ENCODE data around the gene NRIP1. TPM values are rescaled to one million over a fixed set of nuclear protein-coding genes. Genes with fewer than 3 reads are reported as not detected.

The NRIP1 gene
- total and polyA plus RNA-seq, 5 donors from 2014 or later = 11.6 to 20.3 (median 13.3) TPM

GRCh38 chr21:14917762-14918161, 147.0 kb downstream of the NRIP1 start:
- Mint-ChIP-seq H3K4me3 (no peak overlapping the region), H3K36me3 (no peaks in the 10 kb centered on the region), H3K9me3 (no peaks in the 10 kb centered on the region), H3K27ac (no peak overlapping the region), H3K4me1 (no peaks in the 10 kb centered on the region), H3K27me3 (peaks cover 7% of the 10 kb centered on the region)
- no peaks in the 10 kb centered on the region for H3K36me3 ChIP-seq (ENCODE audit: control insufficient read depth, insufficient read depth, low read length)
- H3K27ac ChIP-seq (ENCODE audit: insufficient read depth, low read length, poor library complexity, severe bottlenecking) = no peak overlapping the region
- no peaks in the 10 kb centered on the region for H3K4me1 ChIP-seq (ENCODE audit: control insufficient read depth, insufficient read depth, low read length, poor library complexity, severe bottlenecking)
- ATAC-seq (ENCODE audit: low read depth in 2 of 2) = no peak
- H3K27me3 ChIP-seq (ENCODE audit: control insufficient read depth, insufficient read depth, low read length) = no peaks in the 10 kb centered on the region
- no peak overlapping the region for H3K4me3 ChIP-seq (ENCODE audit: low read depth, low read length)
- no peak for DNase-seq
- no peaks in the 10 kb centered on the region for H3K9me3 ChIP-seq (ENCODE audit: control insufficient read depth in 2 of 2, low read length in 2 of 2)

- no peak for ATAC-seq (ENCODE audit: low read depth in 2 of 2)
- Mint-ChIP-seq H3K27me3 (peaks cover 13% of the 10 kb centered on the region), H3K36me3 (no peaks in the 10 kb centered on the region), H3K27ac (no peak overlapping the region), H3K4me1 (no peaks in the 10 kb centered on the region), H3K4me3 (no peak overlapping the region), H3K9me3 (no peaks in the 10 kb centered on the region)
- H3K9me3 ChIP-seq (ENCODE audit: control insufficient read depth in 2 of 2, low read length in 2 of 2) = no peaks in the 10 kb centered on the region
- no peaks in the 10 kb centered on the region for H3K27me3 ChIP-seq (ENCODE audit: control insufficient read depth, insufficient read depth, low read length)
- H3K4me3 ChIP-seq (ENCODE audit: low read depth, low read length) = no peak overlapping the region
- DNase-seq = no peak
- no peak overlapping the region for H3K27ac ChIP-seq (ENCODE audit: insufficient read depth, low read length, poor library complexity, severe bottlenecking)
- H3K36me3 ChIP-seq (ENCODE audit: control insufficient read depth, insufficient read depth, low read length) = no peaks in the 10 kb centered on the region
- H3K4me1 ChIP-seq (ENCODE audit: control insufficient read depth, insufficient read depth, low read length, poor library complexity, severe bottlenecking) = no peaks in the 10 kb centered on the region
Measured at GRCh38 chr21:14916676-14917141, 148.1 kb downstream of the NRIP1 start.

GRCh38 chr21:14913638-14914037, 151.2 kb downstream of the NRIP1 start:
- H3K27me3 Mint-ChIP-seq = peaks cover 13% of the 10 kb centered on the region

GRCh38 chr21:14911351-14911750, 153.4 kb downstream of the NRIP1 start:
- DNase-seq = no peak
- Mint-ChIP-seq H3K36me3 (no peaks in the 10 kb centered on the region), H3K9me3 (peaks cover 0 to 2% (median 0%) of the 10 kb centered on the region in 7 donors), H3K27me3 (peaks cover 7% of the 10 kb centered on the region), H3K4me3 (no peak overlapping the region), H3K27ac (no peak overlapping the region), H3K4me1 (peaks cover 0 to 1% (median 0%) of the 10 kb centered on the region in 4 donors)
- Histone ChIP-seq H3K4me3 (ENCODE audit: low read depth, low read length) (no peak overlapping the region), H3K9me3 (ENCODE audit: control insufficient read depth in 2 of 2, low read length in 2 of 2) (no peaks in the 10 kb centered on the region), H3K27ac (ENCODE audit: insufficient read depth, low read length, poor library complexity, severe bottlenecking) (no peak overlapping the region), H3K27me3 (ENCODE audit: control insufficient read depth, insufficient read depth, low read length) (no peaks in the 10 kb centered on the region), H3K36me3 (ENCODE audit: control insufficient read depth, insufficient read depth, low read length) (no peaks in the 10 kb centered on the region), H3K4me1 (ENCODE audit: control insufficient read depth, insufficient read depth, low read length, poor library complexity, severe bottlenecking) (no peaks in the 10 kb centered on the region)
- ATAC-seq (ENCODE audit: low read depth in 2 of 2) = no peak

More at GRCh38 chr21:14913638-14914037, 151.2 kb downstream of the NRIP1 start:
- no peaks in the 10 kb centered on the region for H3K4me1 ChIP-seq (ENCODE audit: control insufficient read depth, insufficient read depth, low read length, poor library complexity, severe bottlenecking)
- Mint-ChIP-seq H3K4me3 (no peak overlapping the region), H3K36me3 (no peaks in the 10 kb centered on the region), H3K27ac (no peak overlapping the region), H3K4me1 (peaks cover 0 to 1% (median 0%) of the 10 kb centered on the region in 4 donors), H3K9me3 (peaks cover 0 to 2% (median 0%) of the 10 kb centered on the region in 7 donors)
- no peaks in the 10 kb centered on the region for H3K9me3 ChIP-seq (ENCODE audit: control insufficient read depth in 2 of 2, low read length in 2 of 2)
- DNase-seq (no peak), ATAC-seq (ENCODE audit: low read depth in 2 of 2) (no peak)
- no peaks in the 10 kb centered on the region for H3K27me3 ChIP-seq (ENCODE audit: control insufficient read depth, insufficient read depth, low read length)
- H3K4me3 ChIP-seq (ENCODE audit: low read depth, low read length) = no peak overlapping the region
- no peaks in the 10 kb centered on the region for H3K36me3 ChIP-seq (ENCODE audit: control insufficient read depth, insufficient read depth, low read length)
- no peak overlapping the region for H3K27ac ChIP-seq (ENCODE audit: insufficient read depth, low read length, poor library complexity, severe bottlenecking)

All from CD4-positive, CD25-positive, alpha-beta regulatory T cell (primary cell).